ENCODE measurements around the gene CELSR1.

Gene CELSR1

DNA sequence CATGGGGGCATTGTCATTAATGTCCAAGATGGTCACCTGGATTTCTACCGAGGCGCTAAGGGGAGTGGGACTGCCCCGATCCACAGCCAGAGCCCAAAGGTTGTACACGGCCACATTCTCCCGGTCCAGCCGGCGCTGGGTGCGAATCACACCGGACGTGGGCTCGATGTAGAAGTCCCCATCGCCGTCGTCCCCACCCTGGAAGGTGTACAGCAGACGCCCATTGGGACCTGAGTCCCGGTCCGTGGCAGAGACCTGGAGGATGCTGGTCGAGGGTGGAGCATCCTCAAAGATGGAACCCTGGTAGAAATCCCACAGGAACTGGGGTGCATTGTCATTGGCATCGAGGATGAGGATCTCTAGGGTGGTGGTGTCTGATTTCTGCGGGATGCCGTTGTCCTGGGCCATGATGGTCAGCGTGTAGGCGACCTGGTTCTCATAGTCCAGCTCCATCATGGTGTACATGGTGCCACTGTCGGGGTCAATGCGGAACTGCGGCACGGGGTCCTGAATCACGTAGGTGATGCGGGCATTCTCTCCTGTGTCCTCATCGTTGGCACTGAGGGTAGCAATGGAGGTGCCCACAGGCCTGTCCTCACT is 3.1 kb downstream of the CELSR1 start:
- Histone ChIP-seq H3K4me1 (ENCODE audit: control insufficient read depth, insufficient read depth, low read length) (peaks cover 3% of the 10 kb centered on the region), H3K27me3 (ENCODE audit: control insufficient read depth, insufficient read depth, low read length) (peaks cover 16% of the 10 kb centered on the region), H3K4me3 (ENCODE audit: low read depth, low read length) (no peak overlapping the region), H3K9me3 (ENCODE audit: control insufficient read depth, insufficient read depth, low read length) (no peaks in the 10 kb centered on the region), H3K36me3 (ENCODE audit: control insufficient read depth, insufficient read depth, low read length) (peaks cover 8% of the 10 kb centered on the region), H3K9ac (ENCODE audit: low read depth, low read length) (no peak overlapping the region)

GRCh38 chr22:46533070-46533833 is 4.2 kb downstream of the CELSR1 start:
- H3K9me3 ChIP-seq (ENCODE audit: control insufficient read depth, insufficient read depth, low read length), result no peaks in the 10 kb centered on the region
- H3K4me3 ChIP-seq (ENCODE audit: low read depth, low read length), result no peak overlapping the region
- H3K27me3 ChIP-seq (ENCODE audit: control insufficient read depth, insufficient read depth, low read length), result peaks cover 8% of the 10 kb centered on the region
- H3K4me1 ChIP-seq (ENCODE audit: control insufficient read depth, insufficient read depth, low read length), result no peaks in the 10 kb centered on the region
- no peak overlapping the region for H3K9ac ChIP-seq (ENCODE audit: low read depth, low read length)
- peaks cover 8% of the 10 kb centered on the region for H3K36me3 ChIP-seq (ENCODE audit: control insufficient read depth, insufficient read depth, low read length)

GRCh38 chr22:46532416-46532815 is 5.0 kb downstream of the CELSR1 start:
- Histone ChIP-seq H3K9ac (ENCODE audit: low read depth, low read length) (no peak overlapping the region), H3K27me3 (ENCODE audit: control insufficient read depth, insufficient read depth, low read length) (peaks cover 8% of the 10 kb centered on the region), H3K4me1 (ENCODE audit: control insufficient read depth, insufficient read depth, low read length) (no peaks in the 10 kb centered on the region), H3K4me3 (ENCODE audit: low read depth, low read length) (no peak overlapping the region), H3K36me3 (ENCODE audit: control insufficient read depth, insufficient read depth, low read length) (peaks cover 8% of the 10 kb centered on the region), H3K9me3 (ENCODE audit: control insufficient read depth, insufficient read depth, low read length) (no peaks in the 10 kb centered on the region)

- Histone ChIP-seq H3K4me1 (ENCODE audit: control insufficient read depth, insufficient read depth, low read length) (no peaks in the 10 kb centered on the region), H3K36me3 (ENCODE audit: control insufficient read depth, insufficient read depth, low read length) (peaks cover 8% of the 10 kb centered on the region), H3K27me3 (ENCODE audit: control insufficient read depth, insufficient read depth, low read length) (peaks cover 8% of the 10 kb centered on the region), H3K9me3 (ENCODE audit: control insufficient read depth, insufficient read depth, low read length) (no peaks in the 10 kb centered on the region), H3K9ac (ENCODE audit: low read depth, low read length) (no peak overlapping the region), H3K4me3 (ENCODE audit: low read depth, low read length) (no peak overlapping the region)
Observed at GRCh38 chr22:46531581-46532175, 5.7 kb downstream of the CELSR1 start.

DNA sequence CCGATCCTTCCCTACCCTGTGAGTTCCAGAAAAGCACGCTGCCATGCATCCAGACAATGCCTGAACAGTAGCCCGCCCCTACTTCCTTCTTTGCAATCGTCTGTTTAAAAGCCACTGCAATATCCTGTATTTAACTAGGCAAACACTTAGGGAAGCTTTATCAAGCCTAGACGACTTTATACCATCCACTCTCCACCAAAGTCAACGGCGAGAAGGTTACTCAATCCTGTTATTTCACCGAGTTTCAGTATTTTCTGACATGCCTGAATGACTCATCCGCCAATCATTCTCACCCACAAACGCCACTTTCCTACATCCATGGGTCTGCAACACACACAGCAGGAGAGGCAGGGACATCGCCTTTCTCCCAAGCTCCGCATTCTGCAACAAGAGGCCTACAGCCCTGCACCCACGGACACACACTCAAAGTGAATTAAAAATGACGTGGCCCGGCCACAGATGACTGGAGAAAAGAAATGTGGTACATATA is 9.3 kb downstream of the CELSR1 start:
- no peaks in the 10 kb centered on the region for H3K4me1 ChIP-seq (ENCODE audit: control insufficient read depth, insufficient read depth, low read length)
- no peaks in the 10 kb centered on the region for H3K36me3 ChIP-seq (ENCODE audit: control insufficient read depth, insufficient read depth, low read length)
- H3K9ac ChIP-seq (ENCODE audit: low read depth, low read length), result no peak overlapping the region
- no peaks in the 10 kb centered on the region for H3K9me3 ChIP-seq (ENCODE audit: control insufficient read depth, insufficient read depth, low read length)
- H3K27me3 ChIP-seq (ENCODE audit: control insufficient read depth, insufficient read depth, low read length), result no peaks in the 10 kb centered on the region
- no peak overlapping the region for H3K4me3 ChIP-seq (ENCODE audit: low read depth, low read length)

GRCh38 chr22:46526244-46526839 is 11.1 kb downstream of the CELSR1 start:
- Histone ChIP-seq H3K9me3 (ENCODE audit: control insufficient read depth, insufficient read depth, low read length) (no peaks in the 10 kb centered on the region), H3K4me3 (ENCODE audit: low read depth, low read length) (no peak overlapping the region), H3K27me3 (ENCODE audit: control insufficient read depth, insufficient read depth, low read length) (no peaks in the 10 kb centered on the region), H3K36me3 (ENCODE audit: control insufficient read depth, insufficient read depth, low read length) (no peaks in the 10 kb centered on the region), H3K4me1 (ENCODE audit: control insufficient read depth, insufficient read depth, low read length) (no peaks in the 10 kb centered on the region), H3K9ac (ENCODE audit: low read depth, low read length) (no peak overlapping the region)

- Histone ChIP-seq H3K9me3 (ENCODE audit: control insufficient read depth, insufficient read depth, low read length) (no peaks in the 10 kb centered on the region), H3K36me3 (ENCODE audit: control insufficient read depth, insufficient read depth, low read length) (no peaks in the 10 kb centered on the region), H3K4me1 (ENCODE audit: control insufficient read depth, insufficient read depth, low read length) (no peaks in the 10 kb centered on the region), H3K4me3 (ENCODE audit: low read depth, low read length) (no peak overlapping the region), H3K9ac (ENCODE audit: low read depth, low read length) (no peak overlapping the region), H3K27me3 (ENCODE audit: control insufficient read depth, insufficient read depth, low read length) (no peaks in the 10 kb centered on the region)
Observed at GRCh38 chr22:46525389-46526243, 11.8 kb downstream of the CELSR1 start.

GRCh38 chr22:46524203-46524740 is 13.1 kb downstream of the CELSR1 start:
- no peaks in the 10 kb centered on the region for H3K27me3 ChIP-seq (ENCODE audit: control insufficient read depth, insufficient read depth, low read length)

GRCh38 chr22:46522797-46523196 is 14.6 kb downstream of the CELSR1 start:
- no peaks in the 10 kb centered on the region for H3K4me1 ChIP-seq (ENCODE audit: control insufficient read depth, insufficient read depth, low read length)
- no peaks in the 10 kb centered on the region for H3K9me3 ChIP-seq (ENCODE audit: control insufficient read depth, insufficient read depth, low read length)
- H3K9ac ChIP-seq (ENCODE audit: low read depth, low read length), result no peak overlapping the region
- H3K36me3 ChIP-seq (ENCODE audit: control insufficient read depth, insufficient read depth, low read length), result no peaks in the 10 kb centered on the region
- no peak overlapping the region for H3K4me3 ChIP-seq (ENCODE audit: low read depth, low read length)
- H3K27me3 ChIP-seq (ENCODE audit: control insufficient read depth, insufficient read depth, low read length), result no peaks in the 10 kb centered on the region

More at GRCh38 chr22:46524203-46524740, 13.1 kb downstream of the CELSR1 start:
- H3K9ac ChIP-seq (ENCODE audit: low read depth, low read length), result no peak overlapping the region
- no peaks in the 10 kb centered on the region for H3K9me3 ChIP-seq (ENCODE audit: control insufficient read depth, insufficient read depth, low read length)
- H3K4me1 ChIP-seq (ENCODE audit: control insufficient read depth, insufficient read depth, low read length), result no peaks in the 10 kb centered on the region
- H3K4me3 ChIP-seq (ENCODE audit: low read depth, low read length), result no peak overlapping the region
- H3K36me3 ChIP-seq (ENCODE audit: control insufficient read depth, insufficient read depth, low read length), result no peaks in the 10 kb centered on the region

GRCh38 chr22:46521994-46522393 is 15.4 kb downstream of the CELSR1 start:
- Histone ChIP-seq H3K27me3 (ENCODE audit: control insufficient read depth, insufficient read depth, low read length) (no peaks in the 10 kb centered on the region), H3K9me3 (ENCODE audit: control insufficient read depth, insufficient read depth, low read length) (no peaks in the 10 kb centered on the region), H3K4me1 (ENCODE audit: control insufficient read depth, insufficient read depth, low read length) (no peaks in the 10 kb centered on the region), H3K9ac (ENCODE audit: low read depth, low read length) (no peak overlapping the region), H3K36me3 (ENCODE audit: control insufficient read depth, insufficient read depth, low read length) (no peaks in the 10 kb centered on the region), H3K4me3 (ENCODE audit: low read depth, low read length) (no peak overlapping the region)

DNA sequence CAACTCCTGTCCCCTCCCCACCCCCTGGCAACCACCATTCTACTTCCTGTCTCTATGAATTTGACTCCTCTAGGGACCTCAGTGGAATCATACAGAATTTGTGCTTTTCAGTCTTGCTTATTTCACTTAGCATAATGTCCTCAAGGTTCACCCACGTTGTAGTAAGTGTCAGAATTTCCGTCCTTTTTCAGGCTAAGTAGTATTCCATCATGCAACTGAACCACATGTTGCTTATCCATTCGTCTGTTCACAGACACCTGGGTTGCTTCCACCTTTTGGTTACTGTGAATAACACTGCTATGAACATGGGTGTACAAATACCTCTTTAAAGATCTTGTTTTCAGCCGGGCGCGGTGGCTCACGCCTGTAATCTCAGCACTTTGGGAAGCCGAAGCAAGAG is 16.5 kb downstream of the CELSR1 start:
- no peaks in the 10 kb centered on the region for H3K36me3 ChIP-seq (ENCODE audit: control insufficient read depth, insufficient read depth, low read length)
- no peak overlapping the region for H3K9ac ChIP-seq (ENCODE audit: low read depth, low read length)
- no peaks in the 10 kb centered on the region for H3K4me1 ChIP-seq (ENCODE audit: control insufficient read depth, insufficient read depth, low read length)
- no peak overlapping the region for H3K4me3 ChIP-seq (ENCODE audit: low read depth, low read length)
- H3K9me3 ChIP-seq (ENCODE audit: control insufficient read depth, insufficient read depth, low read length), result no peaks in the 10 kb centered on the region
- H3K27me3 ChIP-seq (ENCODE audit: control insufficient read depth, insufficient read depth, low read length), result no peaks in the 10 kb centered on the region

All from iPS-15b (cell line).